NCI-H526 (cell line): ENCODE data around the gene SLC18A3.

ENCODE experiments used
- DNase-seq, 2 experiments: peaks; one replicate each; lab custom pipeline; 2025; lab: John Stamatoyannopoulos, UW

Gene SLC18A3

GRCh38 chr10:49627644-49628247 lies 17.6 kb downstream of the SLC18A3 start:
- DNase-seq = no peak

DNA sequence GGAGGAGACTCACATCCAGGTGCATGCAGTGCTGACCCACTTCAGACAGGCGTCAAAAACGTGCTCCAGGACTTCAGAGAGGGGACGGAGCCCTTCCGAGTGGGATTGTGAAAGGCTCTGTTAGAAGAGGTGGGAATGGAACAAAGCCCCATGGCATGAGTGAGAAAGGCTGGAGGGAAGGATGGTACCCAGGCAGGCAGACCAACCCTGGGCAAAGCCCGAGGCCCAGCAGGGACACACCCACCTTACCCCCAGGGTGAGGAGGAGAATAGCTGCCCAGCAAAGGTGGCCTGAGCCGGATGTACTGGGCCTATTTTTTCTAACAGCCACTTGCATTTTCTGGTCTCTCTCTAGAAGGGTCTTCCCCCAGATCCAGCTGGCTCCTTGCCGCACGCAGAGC lies 18.5 kb downstream of the SLC18A3 start:
- DNase-seq = no peak

GRCh38 chr10:49629431-49629881 lies 19.3 kb downstream of the SLC18A3 start:
- peak in 1 of 2 experiments; percentile 18 for DNase-seq

DNA sequence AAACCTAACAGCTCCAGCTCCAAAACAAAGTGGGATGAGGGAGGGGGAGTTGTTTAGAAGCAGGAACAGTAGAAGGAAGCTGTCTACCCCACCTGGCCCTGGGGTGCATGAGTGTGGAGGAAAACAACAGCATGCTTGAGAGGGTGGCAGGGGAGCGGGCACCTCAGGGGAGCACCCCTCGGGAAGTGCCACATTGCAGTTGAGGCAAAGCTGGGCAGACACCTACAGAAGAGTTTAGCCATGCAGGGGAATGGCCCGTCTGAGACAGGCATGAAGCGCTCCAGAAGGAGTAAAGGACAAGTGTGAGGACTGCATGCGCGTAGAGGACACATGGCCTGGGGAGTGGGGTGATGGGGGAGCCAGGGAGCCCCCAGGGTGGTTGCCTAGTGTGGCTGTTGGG lies 21.9 kb downstream of the SLC18A3 start:
- DNase-seq = no peak

- DNase-seq = no peak
Observed at GRCh38 chr10:49632406-49633317, 22.6 kb downstream of the SLC18A3 start.

GRCh38 chr10:49633327-49634068 lies 23.4 kb downstream of the SLC18A3 start:
- DNase-seq = no peak

DNA sequence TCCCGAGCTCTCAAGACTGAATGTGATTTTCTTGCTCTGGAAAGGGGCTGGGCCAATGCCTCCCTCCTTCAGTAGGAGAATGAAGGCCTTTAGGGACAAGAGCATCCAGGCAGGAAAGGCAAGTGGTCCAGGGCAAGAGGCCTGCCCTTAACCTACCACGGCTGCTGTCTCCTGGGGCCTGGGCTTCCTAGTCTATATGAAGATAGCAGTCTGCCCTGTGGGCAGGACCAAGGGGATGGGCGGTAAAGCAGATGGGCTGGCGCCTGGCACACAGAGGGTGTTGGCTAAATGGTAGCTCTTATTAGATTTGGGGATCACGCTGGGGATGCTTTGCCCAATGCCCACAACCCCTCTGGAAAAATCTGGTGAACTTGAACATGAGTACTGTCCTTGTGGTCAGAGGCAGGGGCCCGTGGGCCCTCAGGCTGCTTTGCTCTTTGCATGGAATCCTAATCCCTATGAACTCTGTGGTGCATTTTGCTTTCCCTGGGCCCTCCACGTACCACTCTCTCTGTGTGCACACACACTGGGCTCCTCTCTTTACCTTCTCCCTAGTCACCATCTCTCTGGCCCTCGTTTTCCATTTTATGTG lies 24.1 kb downstream of the SLC18A3 start:
- DNase-seq = no peak

DNA sequence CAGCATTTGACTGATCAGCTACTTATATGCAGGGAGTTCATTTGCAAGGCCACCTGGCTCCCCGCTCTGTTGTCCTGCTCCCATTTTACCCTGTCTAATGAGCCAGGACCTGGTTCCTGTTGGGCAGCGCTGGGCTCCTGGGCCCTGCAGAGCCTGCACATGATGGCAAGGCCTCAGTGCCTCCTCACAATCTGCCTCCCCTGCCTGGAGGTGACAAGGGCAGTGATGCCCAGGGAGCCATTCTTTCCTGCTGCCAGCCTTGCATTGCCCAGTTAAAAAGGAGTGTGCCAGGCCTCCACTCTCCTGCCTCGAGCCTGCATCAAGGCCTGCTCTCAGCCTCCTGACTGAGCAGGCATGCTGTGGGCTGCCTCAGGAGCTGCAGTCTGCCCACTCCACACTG lies 32.2 kb downstream of the SLC18A3 start:
- no peak for DNase-seq

GRCh38 chr10:49643241-49644034 lies 33.3 kb downstream of the SLC18A3 start:
- DNase-seq = no peak

GRCh38 chr10:49644035-49644646 lies 34.0 kb downstream of the SLC18A3 start:
- DNase-seq = no peak

GRCh38 chr10:49645417-49645816 lies 35.3 kb downstream of the SLC18A3 start:
- no peak for DNase-seq

GRCh38 chr10:49645871-49646870 lies 36.1 kb downstream of the SLC18A3 start:
- DNase-seq = peak in 1 of 2 experiments; percentile 25

DNA sequence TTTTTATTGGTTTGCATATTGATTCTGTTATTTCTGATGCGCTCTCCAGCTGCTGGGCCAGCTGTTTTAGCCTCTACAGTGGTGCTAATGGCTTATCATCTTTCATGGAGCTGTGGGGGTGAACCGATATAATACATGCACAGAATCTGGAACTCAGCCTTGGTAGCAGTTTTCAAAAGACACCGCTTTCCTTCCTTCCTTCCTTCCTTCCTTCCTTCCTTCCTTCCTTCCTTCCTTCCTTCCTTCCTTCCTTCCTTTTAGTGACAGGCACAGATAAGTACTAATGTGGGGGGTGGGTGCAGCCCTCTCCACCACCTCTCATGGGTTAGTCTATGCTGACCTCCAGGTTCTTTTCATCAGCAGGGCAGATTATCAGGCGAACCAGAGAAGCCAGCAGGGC lies 37.4 kb downstream of the SLC18A3 start:
- DNase-seq = no peak

DNA sequence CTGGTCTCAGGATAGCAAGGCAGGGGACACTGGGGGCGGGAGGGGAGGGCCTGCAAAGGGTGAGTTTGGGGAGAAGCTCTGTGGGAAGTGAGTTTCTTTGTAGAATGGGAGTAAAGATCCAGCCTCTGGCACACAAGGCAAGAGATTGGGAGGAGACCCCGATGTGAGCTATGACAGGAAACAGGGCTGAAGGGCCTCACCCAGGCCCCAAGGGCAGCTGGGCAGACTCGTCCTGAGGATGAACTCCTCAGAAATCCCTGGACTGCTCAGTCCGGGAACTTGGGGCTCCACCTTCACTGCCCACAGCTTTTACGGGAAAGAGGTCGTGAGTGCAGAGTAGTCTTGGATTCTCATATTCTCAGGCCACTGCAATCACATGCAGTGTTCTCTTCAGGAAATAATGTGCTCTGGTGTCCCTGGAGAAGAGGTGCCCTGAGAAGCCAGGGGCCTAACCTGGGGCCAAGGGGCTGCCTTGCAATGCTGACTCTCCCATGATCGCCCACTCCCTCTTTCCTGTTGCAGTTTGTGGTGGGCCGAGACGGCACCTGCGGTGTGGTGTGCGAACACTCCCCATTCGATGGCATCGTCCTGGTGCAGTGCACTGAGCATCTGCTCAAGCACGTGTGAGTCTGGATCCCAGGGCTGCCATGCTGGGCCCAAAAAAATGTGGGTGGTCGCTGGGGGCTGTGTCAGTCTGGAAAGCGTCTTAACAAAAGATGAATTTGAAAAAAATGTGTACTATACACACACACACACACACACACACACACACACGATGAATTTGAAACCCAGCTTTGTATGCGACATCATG lies 38.1 kb downstream of the SLC18A3 start:
- DNase-seq = no peak

- peak; percentile 83 to 87 for DNase-seq
Observed at GRCh38 chr10:49649294-49649693, 39.2 kb downstream of the SLC18A3 start.

DNA sequence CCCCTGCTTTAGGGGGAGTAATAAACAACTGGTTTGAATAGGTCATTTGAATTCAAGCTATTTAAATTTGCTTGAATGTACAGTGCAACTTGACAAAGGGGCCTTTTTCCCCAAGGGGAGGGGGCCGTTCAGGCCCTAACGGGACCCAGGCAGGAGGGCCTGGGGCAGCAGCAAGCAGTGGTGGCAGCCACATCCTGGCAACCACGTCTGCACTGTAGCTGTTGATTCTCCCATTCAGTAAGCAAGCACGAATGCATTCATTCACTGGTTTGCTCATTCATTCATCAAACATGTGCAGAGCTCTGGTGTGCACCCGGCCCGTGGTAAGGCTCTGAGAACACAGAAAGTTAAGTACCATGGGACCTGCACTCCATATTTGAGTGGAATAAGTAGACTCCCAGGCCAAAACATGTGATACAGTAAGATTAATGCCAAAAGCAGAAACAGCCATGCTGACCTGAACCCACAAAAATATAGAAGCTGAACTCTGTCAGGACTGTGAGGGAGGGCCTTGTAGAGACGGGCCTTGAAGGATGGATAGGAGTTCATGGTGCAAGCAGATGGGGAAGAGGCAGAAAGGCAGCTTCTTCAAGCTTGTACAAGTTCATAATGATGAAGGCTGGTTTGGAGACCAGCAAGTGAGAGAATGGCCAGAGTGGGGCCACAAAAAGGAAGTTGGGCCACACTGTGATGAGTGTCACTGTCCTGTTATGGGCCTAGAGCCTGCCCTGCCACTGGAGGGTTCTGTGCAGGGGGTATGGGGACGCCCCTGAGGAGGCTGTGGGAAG lies 40.0 kb downstream of the SLC18A3 start:
- peak in 1 of 2 experiments; percentile 94 for DNase-seq

DNA sequence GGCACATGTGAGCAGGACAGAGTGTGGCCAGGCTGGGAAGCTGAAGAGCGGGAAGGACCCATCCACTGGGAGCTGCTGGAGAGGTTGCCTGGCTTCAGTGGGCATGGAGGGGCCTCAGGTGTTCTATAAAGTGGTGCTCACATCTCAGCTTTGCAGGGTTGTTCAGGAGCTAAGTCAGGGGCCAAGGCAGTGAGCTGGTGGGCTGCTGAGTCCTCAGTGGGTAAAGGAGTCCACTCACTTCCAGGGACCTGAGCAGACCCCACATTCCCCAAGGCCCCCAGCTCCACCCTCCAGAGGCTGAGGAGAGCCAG lies 40.6 kb downstream of the SLC18A3 start:
- no peak for DNase-seq
